ENCODE measurements around the gene C1orf141.

- TF ChIP-seq CTCF (IDR thresholded peaks at IDR 0.05) (no peak), POLR2A (IDR thresholded peaks at IDR 0.05) (no peak)
Observed at GRCh38 chr1:67140460-67140859, 5.7 kb upstream of the C1orf141 start.
